22Rv1 (cell line): ENCODE data around the gene EVI5.

Experiments
- H3K27ac ChIP-seq: fragments of 450-650 bp; 2 replicates; pipeline ENCODE4 v1.5.1; 2017
- CTCF ChIP-seq: fragments of 450-650 bp; IDR thresholded peaks from 2 replicates; pipeline ENCODE4 v1.5.1; 2017; ENCODE audit warnings: mild to moderate bottlenecking
- ZFX ChIP-seq: fragments of 450-650 bp; IDR thresholded peaks from 2 replicates; pipeline ENCODE4 v1.6.1; 2017; ENCODE audit warnings: antibody characterized with exemption, borderline replicate concordance

EVI5 gene

GRCh38 chr1:92515796-92516201, 269.1 kb downstream of the EVI5 start:
- H3K27ac ChIP-seq = no peak overlapping the region
- TF ChIP-seq CTCF = no peak
- TF ChIP-seq ZFX = no peak

DNA sequence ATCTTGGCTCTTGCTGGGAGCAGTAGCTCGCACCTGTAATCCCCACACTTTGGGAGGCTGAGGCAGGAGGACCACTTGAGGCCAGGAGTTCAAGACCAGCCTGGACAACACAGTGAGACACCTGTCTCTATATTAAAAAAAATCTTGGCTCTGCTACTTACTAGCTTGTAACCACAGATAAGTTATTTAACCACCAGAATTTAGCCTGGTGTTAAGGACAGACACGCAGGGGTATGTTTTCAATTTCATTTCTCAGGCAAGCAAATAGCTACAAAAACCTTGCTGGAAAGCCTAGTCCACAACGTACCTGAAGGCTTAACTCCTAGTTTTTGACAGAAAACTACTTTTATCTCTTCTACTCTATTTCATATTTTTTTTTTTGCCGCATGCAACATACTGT, 273.4 kb downstream of the EVI5 start:
- TF ChIP-seq CTCF = no peak
- TF ChIP-seq ZFX = no peak
- H3K27ac ChIP-seq = no peak overlapping the region

GRCh38 chr1:92509619-92510018, 275.3 kb downstream of the EVI5 start:
- no peak overlapping the region for H3K27ac ChIP-seq
- TF ChIP-seq CTCF = no peak
- no peak for TF ChIP-seq ZFX

DNA sequence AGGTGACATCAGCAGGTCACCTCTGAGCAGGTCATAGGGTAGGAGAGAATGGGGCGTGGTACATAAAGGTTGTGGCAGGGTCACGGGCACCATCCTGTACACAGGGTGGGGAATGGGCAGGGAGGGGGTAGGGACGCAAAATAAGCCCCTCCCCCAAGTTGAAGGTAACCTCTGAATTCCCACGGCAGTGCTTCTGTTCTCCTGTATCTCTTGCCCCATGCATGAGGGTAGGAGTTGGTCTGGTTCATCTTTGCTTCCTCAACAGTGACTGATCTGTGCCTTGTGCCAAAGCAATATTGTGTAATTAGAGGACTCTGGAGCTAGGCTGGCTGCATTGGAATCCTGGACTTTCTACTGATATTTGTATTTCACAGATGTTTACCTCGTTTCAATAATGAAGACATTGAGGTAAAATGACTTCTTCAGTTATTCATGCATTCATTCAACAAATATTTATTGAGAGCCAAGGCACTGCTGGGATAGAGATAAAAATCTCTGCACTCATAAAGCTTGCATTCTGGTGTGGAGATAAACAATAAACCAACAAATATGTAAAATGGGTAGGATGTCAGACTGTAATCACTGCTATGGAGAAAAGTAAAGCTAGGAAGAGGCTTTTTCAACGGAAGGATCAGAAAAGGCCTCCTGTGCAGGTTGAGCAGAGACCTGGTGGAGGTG, 279.8 kb downstream of the EVI5 start:
- peak overlapping the region; percentile 60 for H3K27ac ChIP-seq
- no peak for TF ChIP-seq ZFX
- no peak for TF ChIP-seq CTCF

- peak overlapping the region; percentile 60 for H3K27ac ChIP-seq
These were observed 280.5 kb downstream of the EVI5 start for GRCh38 chr1:92504291-92505014.

GRCh38 chr1:92503926-92504285, 281.0 kb downstream of the EVI5 start:
- peak overlapping the region; percentile 60; the same call in 1 of the 2 replicates for H3K27ac ChIP-seq
- TF ChIP-seq ZFX (no peak), CTCF (no peak)

More at GRCh38 chr1:92504291-92505014, 280.5 kb downstream of the EVI5 start:
- TF ChIP-seq CTCF (no peak), ZFX (no peak)
